K562 (cell line): ENCODE data around the gene PANX1. TPM values are rescaled to one million over a fixed set of nuclear protein-coding genes. Genes with fewer than 3 reads are reported as not detected.

Experiments used
- ATAC-seq: fragments of 200-7000 bp; cut with Tn5 transposase; 3 replicates; pipeline ENCODE4 v1.9.1; 2020; ENCODE audit warnings: moderate library complexity
- BruUV-seq: library from RNA; stranded (reverse); fragments of 400-500 nt; replicated peaks from 2 replicates; lab custom pipeline; 2021; lab: Mats Ljungman, UMichigan
- CTCF ChIA-PET: fragments of 300-600 bp; formaldehyde crosslinking; extraction: SDS; loops from one replicate; lab custom pipeline; 2021; ENCODE audit warnings: low intra/inter-chr PET ratio; lab: Yijun Ruan, JAX
- POLR2A ChIA-PET: fragments of 300-600, 350-650 bp; sonication (Branson Sonifier 250); formaldehyde crosslinking; extraction: SDS; loops from one replicate; lab custom pipeline; 2021; ENCODE audit warnings: antibody characterized with exemption, inconsistent platforms; lab: Yijun Ruan, JAX
- DNase-seq, 4 experiments: peaks; one replicate each; pipeline versions ENCODE4 v3.0.0 to v3.0.0-alpha.2; 2011 to 2018; ENCODE audit warnings: low spot score in 3 of 4, mixed read lengths in 3 of 4; ENCODE audit errors: extremely low read depth in 1 of 4
- FAIRE-seq: peaks from 2 replicates; lab custom pipeline; 2011; peaks lifted over from hg19 to GRCh38; lab: Jason Lieb, UNC
- H2AFZ ChIP-seq: 2 replicates; pipeline ENCODE4 v1.6.0; 2011; ENCODE audit warnings: low read depth, low read length, control low read depth, inconsistent platforms
- H3K27ac ChIP-seq: fragments of 200-600 bp; 3 replicates; pipeline ENCODE4 v1.8.0; 2011; ENCODE audit warnings: low read depth, mild to moderate bottlenecking, control low read depth, inconsistent platforms, low read length, moderate library complexity, mixed read lengths; ENCODE audit errors: extremely low read depth
- H3K27me3 ChIP-seq, 2 experiments: fragments of 300-600 bp in 1 of 2; 2 replicates in 1 of 2; 3 replicates in 1 of 2; pipeline versions ENCODE4 v1.6.0 to v1.8.0; 2011; ENCODE audit warnings: inconsistent platforms in 2 of 2, low read length in 2 of 2, mild to moderate bottlenecking in 1 of 2, mixed read lengths in 1 of 2, moderate library complexity in 1 of 2; ENCODE audit not compliant: control insufficient read depth in 2 of 2, insufficient read depth in 2 of 2
- H3K36me3 ChIP-seq: fragments of 300-600 bp; 3 replicates; pipeline ENCODE4 v1.8.0; 2011; ENCODE audit warnings: mild to moderate bottlenecking, low read length, inconsistent platforms; ENCODE audit not compliant: control insufficient read depth, insufficient read depth
- H3K4me1 ChIP-seq, 2 experiments: fragments of 200-600 bp in 1 of 2; replicated peaks in 1 of 2; 2 replicates in 1 of 2; 3 replicates in 1 of 2; pipeline versions ENCODE4 v1.5.1 to v1.8.0; 2011; ENCODE audit warnings: inconsistent platforms in 2 of 2, low read length in 2 of 2, mild to moderate bottlenecking in 1 of 2, mixed read lengths in 1 of 2, moderate library complexity in 1 of 2; ENCODE audit not compliant: control insufficient read depth in 2 of 2, insufficient read depth in 2 of 2
- H3K4me2 ChIP-seq: 2 replicates; pipeline ENCODE4 v1.6.1; 2011; ENCODE audit warnings: low read length, control low read depth, inconsistent platforms, mixed read lengths; ENCODE audit not compliant: insufficient read depth
- H3K4me3 ChIP-seq: fragments of 200-600 bp; sonication (generic), shearing (Covaris generic); 2 replicates; pipeline ENCODE4 v1.5.1; 2016; ENCODE audit warnings: control low read depth, inconsistent platforms
- H3K79me2 ChIP-seq: fragments of 200-600 bp; 3 replicates; pipeline ENCODE4 v1.8.0; 2011; ENCODE audit warnings: low read length, inconsistent platforms; ENCODE audit not compliant: control insufficient read depth, insufficient read depth
- H3K9ac ChIP-seq, 2 experiments: 2 replicates each; pipeline versions ENCODE4 v1.6.0 to v1.6.1; 2011; ENCODE audit warnings: low read depth in 2 of 2, low read length in 2 of 2, control low read depth in 1 of 2, inconsistent platforms in 1 of 2, mild to moderate bottlenecking in 1 of 2, mixed read lengths in 1 of 2; ENCODE audit not compliant: insufficient read depth in 1 of 2
- H3K9me1 ChIP-seq: one replicate; pipeline ENCODE4 v1.6.0; 2011; ENCODE audit warnings: inconsistent platforms, mild to moderate bottlenecking, low read length, moderate library complexity; ENCODE audit not compliant: control insufficient read depth, insufficient read depth
- H3K9me3 ChIP-seq: replicated peaks from 2 replicates; pipeline ENCODE4 v1.5.1; 2011; ENCODE audit warnings: low read depth, low read length, inconsistent platforms; ENCODE audit not compliant: control insufficient read depth, insufficient read depth
- H4K20me1 ChIP-seq: replicated peaks from 2 replicates; pipeline ENCODE4 v1.6.1; 2011; ENCODE audit warnings: low read length, inconsistent platforms, mixed read lengths; ENCODE audit not compliant: control insufficient read depth, insufficient read depth
- HNRNPH1 ChIP-seq: fragments of 200-400 bp; formaldehyde crosslinking; optimal IDR thresholded peaks from 2 replicates; pipeline ENCODE3; 2017; ENCODE audit warnings: low read depth, mild to moderate bottlenecking, low read length, moderate library complexity
- ZBTB12 ChIP-seq: fragments of 250-450 bp; sonication (Bioruptor Pico); IDR thresholded peaks from 2 replicates; pipeline ENCODE4 v1.4.0; 2020
- ZBTB43 ChIP-seq: sonication (generic); formaldehyde crosslinking; IDR thresholded peaks from 2 replicates; pipeline ENCODE4 v1.8.0; 2023; ENCODE audit warnings: mild to moderate bottlenecking, missing genetic modification reagents
- ZNF24 ChIP-seq: fragments of 450-650 bp; IDR thresholded peaks from 2 replicates; pipeline ENCODE4 v1.6.1; 2016
- ZNF449 ChIP-seq: fragments of 250-450 bp; sonication (Bioruptor Pico); IDR thresholded peaks from 2 replicates; pipeline ENCODE4 v1.8.0; 2022; ENCODE audit warnings: moderate library complexity, mild to moderate bottlenecking, inconsistent platforms
- WGBS: fragments of 100-300 bp; shearing (Covaris generic); methylation state at CpG from one replicate; pipeline ENCODE4 v1.1.6; 2016; ENCODE audit warnings: low coverage, mixed read lengths; ENCODE audit not compliant: insufficient coverage; ENCODE audit errors: missing lambda C conversion rate; 5-methylcytosine and 5-hydroxymethylcytosine counted together
- in situ Hi-C: fragments of 300-500 bp; cut with MboI; formaldehyde crosslinking; loops from 4 replicates; pipeline ENCODE4 v1.15.0; 2018; ENCODE audit warnings: inconsistent platforms, mixed read lengths
- intact Hi-C: fragments of 100-400 bp; cut with micrococcal nuclease; formaldehyde crosslinking; loops from 2 replicates; pipeline ENCODE4 v1.14.2; 2022
- polyA plus RNA-seq, 8 experiments: library from polyadenylated mRNA; depleted of rRNA in 4 of 8; stranded (reverse) in 5 of 8; unstranded in 3 of 8; fragments of >200 nt; fragmentation: Nextera tagmentation in 2 of 8; fragmentation: Illumina TruSeq in 1 of 8; extraction: Ambion mirVana in 2 of 8; extraction: Trizol in 1 of 8; gene quantifications; 2 replicates each; pipeline versions ENCODE4 v1.2.1 to v1.2.3, GENCODE V29; 2011 to 2014; ENCODE audit warnings: inconsistent platforms in 1 of 8, missing spikeins in 1 of 8
- total RNA-seq, 7 experiments: library from RNA; depleted of rRNA in 6 of 7; stranded (reverse); fragments of >200 nt in 6 of 7; fragmentation: Illumina TruSeq in 2 of 7; extraction: Trizol in 2 of 7; gene quantifications; 2 replicates each; pipeline versions ENCODE4 v1.2.1 to v1.2.3, GENCODE V29; 2011 to 2021; ENCODE audit warnings: low replicate concordance in 1 of 7

The PANX1 gene
- total and polyA plus RNA-seq, 9 of the 15 experiments (the other 6 are each of a cell fraction or from before 2014, with no cell fraction given): 1.9 to 14.8 (median 10.1) TPM

GRCh38 chr11:94181943-94182342 lies 53.3 kb downstream of the PANX1 start:
- BruUV-seq: no TSS peak
- Histone ChIP-seq H3K9me1 (no peaks in the 10 kb centered on the region), H4K20me1 (no peaks in the 10 kb centered on the region), H3K27ac (no peak overlapping the region), H3K79me2 (no peaks in the 10 kb centered on the region), H3K4me3 (no peak overlapping the region), H3K4me1 (no peaks in the 10 kb centered on the region; a peak in 1 of 5 replicates), H3K36me3 (peaks cover 27% of the 10 kb centered on the region; the same call in 2 of the 3 replicates), H2AFZ (no peak overlapping the region), H3K9me3 (no peaks in the 10 kb centered on the region), H3K4me2 (no peak overlapping the region), H3K9ac (no peak overlapping the region), H3K27me3 (no peaks in the 10 kb centered on the region)
- no peak for DNase-seq
- ChIA-PET POLR2A (no interaction called here), CTCF (interaction anchor here (0.6 kb wide), 1 partner anchor 212 kb away, joined by 3 read pairs; no protein-coding TSS in a partner anchor)
- intact Hi-C loops (loop anchor here (5.0 kb wide), 1 partner anchor 235 kb away; no protein-coding TSS in a partner anchor), in situ Hi-C loops (no loop called here)
- FAIRE-seq: no peak
- TF ChIP-seq ZBTB43 (CRISPR knock-in tag) (no peak), HNRNPH1 (no peak), ZNF24 (no peak), ZBTB12 (CRISPR knock-in tag) (no peak), ZNF449 (CRISPR knock-in tag) (no peak)
- ATAC-seq: no peak
- 84% methylated on average over 2 of the region's 2 CpGs for WGBS
